ENCODE data around the gene SMDT1.

SMDT1 gene

GRCh38 chr22:42052765-42053164, 26.7 kb upstream of the SMDT1 start:
- H3K4me3 ChIP-seq (ENCODE audit: low read length), result no peak overlapping the region
- no peak for DNase-seq (ENCODE audit: low read depth)
- TF ChIP-seq CTCF (IDR thresholded peaks at IDR 0.05; ENCODE audit: insufficient read depth, low read depth, low read length, missing control alignments), result no peak

- TF ChIP-seq CTCF (IDR thresholded peaks at IDR 0.05; ENCODE audit: insufficient read depth, low read depth, low read length, missing control alignments), result no peak
- DNase-seq (ENCODE audit: low read depth), result no peak
- no peak overlapping the region for H3K4me3 ChIP-seq (ENCODE audit: low read length)
Measured at GRCh38 chr22:42056757-42057511, 22.6 kb upstream of the SMDT1 start.

- no peak overlapping the region for H3K4me3 ChIP-seq (ENCODE audit: low read length)
- no peak for DNase-seq (ENCODE audit: low read depth)
- TF ChIP-seq CTCF (IDR thresholded peaks at IDR 0.05; ENCODE audit: insufficient read depth, low read depth, low read length, missing control alignments), result no peak
Measured at GRCh38 chr22:42060489-42060888, 19.0 kb upstream of the SMDT1 start.

- TF ChIP-seq CTCF (IDR thresholded peaks at IDR 0.05; ENCODE audit: insufficient read depth, low read depth, low read length, missing control alignments), result no peak
- DNase-seq (ENCODE audit: low read depth), result no peak
- no peak overlapping the region for H3K4me3 ChIP-seq (ENCODE audit: low read length)
Measured at GRCh38 chr22:42061041-42061440, 18.5 kb upstream of the SMDT1 start.

- DNase-seq (ENCODE audit: low read depth), result no peak
- no peak overlapping the region for H3K4me3 ChIP-seq (ENCODE audit: low read length)
- no peak for TF ChIP-seq CTCF (IDR thresholded peaks at IDR 0.05; ENCODE audit: insufficient read depth, low read depth, low read length, missing control alignments)
Measured at GRCh38 chr22:42062506-42063170, 16.9 kb upstream of the SMDT1 start.

- H3K4me3 ChIP-seq (ENCODE audit: low read length), result no peak overlapping the region
- no peak for DNase-seq (ENCODE audit: low read depth)
- TF ChIP-seq CTCF (IDR thresholded peaks at IDR 0.05; ENCODE audit: insufficient read depth, low read depth, low read length, missing control alignments), result no peak
Measured at GRCh38 chr22:42064629-42065028, 14.9 kb upstream of the SMDT1 start.
